CD4-positive, alpha-beta T cell treated with Interleukin-12 subunit alpha and Interleukin-12 subunit beta, for 1 hour (primary cell): ENCODE measurements around the gene CACNG1.
"Not testable (repeated sequence)": the region's sequence is repeated elsewhere in the genome, so short reads cannot be mapped to it uniquely, and the experiment has no call there.

Source experiments
- DNase-seq: peaks from one replicate; pipeline ENCODE4 v3.0.0-alpha.2; 2020

The CACNG1 gene

GRCh38 chr17:67082107-67082506 is 37.8 kb downstream of the CACNG1 start:
- DNase-seq, result peak; percentile 41

- no peak for DNase-seq
These were observed 41.1 kb downstream of the CACNG1 start for GRCh38 chr17:67085406-67085805.

GRCh38 chr17:67088639-67089038 is 44.3 kb downstream of the CACNG1 start:
- no peak for DNase-seq

- no peak for DNase-seq
These were observed 46.0 kb downstream of the CACNG1 start for GRCh38 chr17:67090341-67090740.

- DNase-seq, result no peak
These were observed 47.9 kb downstream of the CACNG1 start for GRCh38 chr17:67092291-67092690.

- not testable (repeated sequence) for DNase-seq
These were observed 48.4 kb downstream of the CACNG1 start for GRCh38 chr17:67092710-67093109.

- DNase-seq, result no peak
These were observed 49.0 kb downstream of the CACNG1 start for GRCh38 chr17:67093348-67093747.

GRCh38 chr17:67095291-67095690 is 50.9 kb downstream of the CACNG1 start:
- DNase-seq, result not testable (repeated sequence)

- DNase-seq, result no peak
These were observed 51.4 kb downstream of the CACNG1 start for GRCh38 chr17:67095803-67096202.

- DNase-seq, result no peak
These were observed 52.3 kb downstream of the CACNG1 start for GRCh38 chr17:67096609-67097008.

- no peak for DNase-seq
These were observed 53.7 kb downstream of the CACNG1 start for GRCh38 chr17:67098006-67098405.

GRCh38 chr17:67104641-67105040 is 60.3 kb downstream of the CACNG1 start:
- not testable (repeated sequence) for DNase-seq

- DNase-seq, result no peak
These were observed 60.9 kb downstream of the CACNG1 start for GRCh38 chr17:67105213-67105612.
